ENCODE measurements around the gene IMMP2L.

Gene IMMP2L

GRCh38 chr7:111113263-111114017 lies 448.9 kb downstream of the IMMP2L start:
- TF ChIP-seq, protein P1, sequence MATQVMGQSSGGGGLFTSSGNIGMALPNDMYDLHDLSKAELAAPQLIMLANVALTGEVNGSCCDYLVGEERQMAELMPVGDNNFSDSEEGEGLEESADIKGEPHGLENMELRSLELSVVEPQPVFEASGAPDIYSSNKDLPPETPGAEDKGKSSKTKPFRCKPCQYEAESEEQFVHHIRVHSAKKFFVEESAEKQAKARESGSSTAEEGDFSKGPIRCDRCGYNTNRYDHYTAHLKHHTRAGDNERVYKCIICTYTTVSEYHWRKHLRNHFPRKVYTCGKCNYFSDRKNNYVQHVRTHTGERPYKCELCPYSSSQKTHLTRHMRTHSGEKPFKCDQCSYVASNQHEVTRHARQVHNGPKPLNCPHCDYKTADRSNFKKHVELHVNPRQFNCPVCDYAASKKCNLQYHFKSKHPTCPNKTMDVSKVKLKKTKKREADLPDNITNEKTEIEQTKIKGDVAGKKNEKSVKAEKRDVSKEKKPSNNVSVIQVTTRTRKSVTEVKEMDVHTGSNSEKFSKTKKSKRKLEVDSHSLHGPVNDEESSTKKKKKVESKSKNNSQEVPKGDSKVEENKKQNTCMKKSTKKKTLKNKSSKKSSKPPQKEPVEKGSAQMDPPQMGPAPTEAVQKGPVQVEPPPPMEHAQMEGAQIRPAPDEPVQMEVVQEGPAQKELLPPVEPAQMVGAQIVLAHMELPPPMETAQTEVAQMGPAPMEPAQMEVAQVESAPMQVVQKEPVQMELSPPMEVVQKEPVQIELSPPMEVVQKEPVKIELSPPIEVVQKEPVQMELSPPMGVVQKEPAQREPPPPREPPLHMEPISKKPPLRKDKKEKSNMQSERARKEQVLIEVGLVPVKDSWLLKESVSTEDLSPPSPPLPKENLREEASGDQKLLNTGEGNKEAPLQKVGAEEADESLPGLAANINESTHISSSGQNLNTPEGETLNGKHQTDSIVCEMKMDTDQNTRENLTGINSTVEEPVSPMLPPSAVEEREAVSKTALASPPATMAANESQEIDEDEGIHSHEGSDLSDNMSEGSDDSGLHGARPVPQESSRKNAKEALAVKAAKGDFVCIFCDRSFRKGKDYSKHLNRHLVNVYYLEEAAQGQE (IDR thresholded peaks at IDR 0.05; ENCODE audit: insufficient read depth in 1 of 2, low read depth in 2 of 2, low read length in 2 of 2) = no peak
- TF ChIP-seq SIN3A (IDR thresholded peaks at IDR 0.05; ENCODE audit: borderline replicate concordance, insufficient read depth, low read length) (no peak), FOXP2 (optimal IDR thresholded peaks at IDR 0.05; ENCODE audit: borderline replicate concordance, extremely low read depth, extremely low read length, insufficient read depth) (no peak), POLR2AphosphoS5 (IDR thresholded peaks at IDR 0.05; ENCODE audit: low read depth, low read length) (no peak), TAF1 (IDR thresholded peaks at IDR 0.05; ENCODE audit: borderline replicate concordance, insufficient read depth, low read length) (no peak)

DNA sequence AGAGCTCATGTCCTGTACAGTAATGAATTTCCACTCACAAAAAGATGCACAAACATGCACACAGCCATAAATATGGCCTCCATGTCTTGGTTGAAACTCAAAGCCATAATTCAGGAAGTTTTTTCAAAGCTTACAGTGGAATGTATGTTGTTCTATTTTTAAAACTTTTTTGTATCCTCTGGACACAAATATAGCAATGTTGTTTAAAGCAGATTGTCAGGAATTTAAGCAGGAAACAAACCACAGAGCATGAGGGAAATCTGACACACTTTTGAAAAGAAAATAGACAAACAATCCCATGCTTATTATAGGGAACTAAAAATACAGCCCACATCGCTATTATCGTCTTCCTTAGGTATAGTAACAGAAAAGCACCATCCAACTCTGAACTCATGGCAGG lies 449.9 kb downstream of the IMMP2L start:
- TF ChIP-seq, protein P1 (IDR thresholded peaks at IDR 0.05; ENCODE audit: insufficient read depth in 1 of 2, low read depth in 2 of 2, low read length in 2 of 2) = no peak
- no peak for TF ChIP-seq POLR2AphosphoS5 (IDR thresholded peaks at IDR 0.05; ENCODE audit: low read depth, low read length)
- TF ChIP-seq TAF1 (IDR thresholded peaks at IDR 0.05; ENCODE audit: borderline replicate concordance, insufficient read depth, low read length) = no peak
- no peak for TF ChIP-seq SIN3A (IDR thresholded peaks at IDR 0.05; ENCODE audit: borderline replicate concordance, insufficient read depth, low read length)
- TF ChIP-seq FOXP2 (optimal IDR thresholded peaks at IDR 0.05; ENCODE audit: borderline replicate concordance, extremely low read depth, extremely low read length, insufficient read depth) = no peak

- TF ChIP-seq FOXP2 (optimal IDR thresholded peaks at IDR 0.05; ENCODE audit: borderline replicate concordance, extremely low read depth, extremely low read length, insufficient read depth) = no peak
- TF ChIP-seq TAF1 (IDR thresholded peaks at IDR 0.05; ENCODE audit: borderline replicate concordance, insufficient read depth, low read length) = no peak
- TF ChIP-seq SIN3A (IDR thresholded peaks at IDR 0.05; ENCODE audit: borderline replicate concordance, insufficient read depth, low read length) = no peak
- TF ChIP-seq, protein P1 (IDR thresholded peaks at IDR 0.05; ENCODE audit: insufficient read depth in 1 of 2, low read depth in 2 of 2, low read length in 2 of 2) = no peak
Measured at GRCh38 chr7:111108496-111108895, 453.8 kb downstream of the IMMP2L start.

DNA sequence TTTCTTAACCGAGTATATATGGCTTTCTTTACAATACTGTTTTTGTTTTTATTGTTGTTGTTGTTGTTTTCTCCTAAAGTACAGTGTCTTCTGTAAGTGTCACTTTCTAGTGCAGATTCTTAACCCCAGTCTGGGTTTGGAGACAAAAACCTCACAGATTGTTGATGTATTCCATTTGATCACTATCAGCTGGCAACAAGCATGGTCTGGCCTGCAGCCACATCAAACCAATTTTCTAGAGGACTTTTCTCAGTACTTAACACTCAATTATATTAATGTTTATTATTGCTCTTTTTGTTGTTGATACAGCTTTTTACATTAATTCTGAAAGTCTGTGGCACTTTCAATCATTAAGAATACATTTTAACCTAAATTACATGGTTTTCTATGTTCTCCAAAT lies 454.3 kb downstream of the IMMP2L start:
- TF ChIP-seq POLR2AphosphoS5 (IDR thresholded peaks at IDR 0.05; ENCODE audit: low read depth, low read length) = no peak
- TF ChIP-seq, protein P1 (IDR thresholded peaks at IDR 0.05; ENCODE audit: insufficient read depth in 1 of 2, low read depth in 2 of 2, low read length in 2 of 2) = no peak
- no peak for TF ChIP-seq SIN3A (IDR thresholded peaks at IDR 0.05; ENCODE audit: borderline replicate concordance, insufficient read depth, low read length)
- no peak for TF ChIP-seq FOXP2 (optimal IDR thresholded peaks at IDR 0.05; ENCODE audit: borderline replicate concordance, extremely low read depth, extremely low read length, insufficient read depth)
- no peak for TF ChIP-seq TAF1 (IDR thresholded peaks at IDR 0.05; ENCODE audit: borderline replicate concordance, insufficient read depth, low read length)
